Measurements from ENCODE around the gene ZCCHC13.
"Not testable (repeated sequence)": the region's sequence is repeated elsewhere in the genome, so short reads cannot be mapped to it uniquely, and the experiment has no call there.

ZCCHC13 gene

GRCh38 chrX:74304016-74304415 is at the start of gene ZCCHC13:
ZCCHC13 (plus strand) TSS chrX:74304180; CDS start chrX:74304267, 87 bp downstream.
- DNase-seq: no peak

GRCh38 chrX:74258111-74258510 is 45.9 kb upstream of the ZCCHC13 start:
- not testable (repeated sequence) for DNase-seq

GRCh38 chrX:74259885-74260491 is 44.0 kb upstream of the ZCCHC13 start:
- no peak for DNase-seq

- no peak for DNase-seq
Observed at GRCh38 chrX:74262452-74263209, 41.3 kb upstream of the ZCCHC13 start.

- DNase-seq: no peak
Observed at GRCh38 chrX:74270393-74270792, 33.6 kb upstream of the ZCCHC13 start.

- no peak for DNase-seq
Observed at GRCh38 chrX:74272230-74272629, 31.8 kb upstream of the ZCCHC13 start.

- DNase-seq: no peak
Observed at GRCh38 chrX:74274516-74274915, 29.5 kb upstream of the ZCCHC13 start.

GRCh38 chrX:74277320-74277719 is 26.7 kb upstream of the ZCCHC13 start:
- DNase-seq: no peak

GRCh38 chrX:74277846-74278245 is 26.1 kb upstream of the ZCCHC13 start:
- no peak for DNase-seq

- DNase-seq: no peak
Observed at GRCh38 chrX:74280759-74281158, 23.2 kb upstream of the ZCCHC13 start.

GRCh38 chrX:74284391-74284952 is 19.5 kb upstream of the ZCCHC13 start:
- no peak for DNase-seq

GRCh38 chrX:74286950-74287740 is 16.8 kb upstream of the ZCCHC13 start:
- no peak for DNase-seq

- DNase-seq: no peak
Observed at GRCh38 chrX:74291577-74291963, 12.4 kb upstream of the ZCCHC13 start.

- DNase-seq: peak; percentile 81
Observed at GRCh38 chrX:74291964-74292807, 11.8 kb upstream of the ZCCHC13 start.

- no peak for DNase-seq
Observed at GRCh38 chrX:74292808-74293123, 11.2 kb upstream of the ZCCHC13 start.

- peak; percentile 57 for DNase-seq
Observed at GRCh38 chrX:74293343-74293946, 10.5 kb upstream of the ZCCHC13 start.

GRCh38 chrX:74295101-74295500 is 8.9 kb upstream of the ZCCHC13 start:
- no peak for DNase-seq

- no peak for DNase-seq
Observed at GRCh38 chrX:74297766-74298165, 6.2 kb upstream of the ZCCHC13 start.

GRCh38 chrX:74300869-74301268 is 3.1 kb upstream of the ZCCHC13 start:
- DNase-seq: no peak

GRCh38 chrX:74318672-74319071 is 14.7 kb downstream of the ZCCHC13 start:
- no peak for DNase-seq

- DNase-seq: not testable (repeated sequence)
Observed at GRCh38 chrX:74319321-74319720, 15.3 kb downstream of the ZCCHC13 start.

- DNase-seq: no peak
Observed at GRCh38 chrX:74321191-74321590, 17.2 kb downstream of the ZCCHC13 start.
